Measurements from ENCODE around the gene ADPRS.
A peak's percentile ranks its signal among the peaks of the same experiment; 100 is the strongest.

Gene ADPRS

GRCh38 chr1:36128905-36129206 lies 40.2 kb downstream of the ADPRS start:
- H3K4me3 ChIP-seq (ENCODE audit: low read depth in 1 of 5, low read length in 5 of 5): no peak overlapping the region
- no peaks in the 10 kb centered on the region for H3K36me3 ChIP-seq (ENCODE audit: control insufficient read depth in 5 of 5, insufficient read depth in 5 of 5, low read length in 5 of 5)
- H3K9me3 ChIP-seq (ENCODE audit: control insufficient read depth in 5 of 5, low read length in 5 of 5): no peaks in the 10 kb centered on the region
- H3K27me3 ChIP-seq (ENCODE audit: control insufficient read depth in 5 of 5, insufficient read depth in 4 of 5, low read length in 5 of 5): peaks cover 3 to 20% (median 7%) of the 10 kb centered on the region in 5 donors
- no peak overlapping the region for H3K27ac ChIP-seq (ENCODE audit: low read depth, low read length)
- peak overlapping the region in 1 of 5 donors; percentile 10 for H3K9ac ChIP-seq (ENCODE audit: low read length in 5 of 5)
- H3K4me1 ChIP-seq (ENCODE audit: control insufficient read depth in 5 of 5, insufficient read depth in 5 of 5, low read length in 5 of 5): peaks cover 0 to 21% (median 10%) of the 10 kb centered on the region in 5 donors

GRCh38 chr1:36132029-36132428 lies 43.3 kb downstream of the ADPRS start:
- Histone ChIP-seq H3K4me3 (ENCODE audit: low read depth in 1 of 5, low read length in 5 of 5) (no peak overlapping the region), H3K27ac (ENCODE audit: low read depth, low read length) (no peak overlapping the region), H3K4me1 (ENCODE audit: control insufficient read depth in 5 of 5, insufficient read depth in 5 of 5, low read length in 5 of 5) (peaks cover 2 to 20% (median 13%) of the 10 kb centered on the region in 5 donors)

GRCh38 chr1:36133484-36133883 lies 44.8 kb downstream of the ADPRS start:
- H3K27me3 ChIP-seq (ENCODE audit: control insufficient read depth in 5 of 5, insufficient read depth in 4 of 5, low read length in 5 of 5): no peaks in the 10 kb centered on the region
- no peaks in the 10 kb centered on the region for H3K9me3 ChIP-seq (ENCODE audit: control insufficient read depth in 5 of 5, low read length in 5 of 5)
- H3K4me1 ChIP-seq (ENCODE audit: control insufficient read depth in 5 of 5, insufficient read depth in 5 of 5, low read length in 5 of 5): peaks cover 2 to 20% (median 13%) of the 10 kb centered on the region in 5 donors
- no peak overlapping the region for H3K27ac ChIP-seq (ENCODE audit: low read depth, low read length)
- H3K9ac ChIP-seq (ENCODE audit: low read length in 5 of 5): no peak overlapping the region
- no peak overlapping the region for H3K4me3 ChIP-seq (ENCODE audit: low read depth in 1 of 5, low read length in 5 of 5)
- peaks cover 0 to 27% (median 23%) of the 10 kb centered on the region in 5 donors for H3K36me3 ChIP-seq (ENCODE audit: control insufficient read depth in 5 of 5, insufficient read depth in 5 of 5, low read length in 5 of 5)

More at GRCh38 chr1:36132029-36132428, 43.3 kb downstream of the ADPRS start:
- no peaks in the 10 kb centered on the region for H3K27me3 ChIP-seq (ENCODE audit: control insufficient read depth in 5 of 5, insufficient read depth in 4 of 5, low read length in 5 of 5)
- no peaks in the 10 kb centered on the region for H3K9me3 ChIP-seq (ENCODE audit: control insufficient read depth in 5 of 5, low read length in 5 of 5)
- no peak overlapping the region for H3K9ac ChIP-seq (ENCODE audit: low read length in 5 of 5)
- peaks cover 0 to 12% (median 9%) of the 10 kb centered on the region in 5 donors for H3K36me3 ChIP-seq (ENCODE audit: control insufficient read depth in 5 of 5, insufficient read depth in 5 of 5, low read length in 5 of 5)

- Histone ChIP-seq H3K9ac (ENCODE audit: low read length in 5 of 5) (peak overlapping the region in 1 of 5 donors; percentile 35), H3K27ac (ENCODE audit: low read depth, low read length) (no peak overlapping the region), H3K9me3 (ENCODE audit: control insufficient read depth in 5 of 5, low read length in 5 of 5) (no peaks in the 10 kb centered on the region), H3K36me3 (ENCODE audit: control insufficient read depth in 5 of 5, insufficient read depth in 5 of 5, low read length in 5 of 5) (peaks cover 0 to 28% (median 26%) of the 10 kb centered on the region in 5 donors), H3K27me3 (ENCODE audit: control insufficient read depth in 5 of 5, insufficient read depth in 4 of 5, low read length in 5 of 5) (no peaks in the 10 kb centered on the region), H3K4me1 (ENCODE audit: control insufficient read depth in 5 of 5, insufficient read depth in 5 of 5, low read length in 5 of 5) (peaks cover 2 to 20% (median 13%) of the 10 kb centered on the region in 5 donors), H3K4me3 (ENCODE audit: low read depth in 1 of 5, low read length in 5 of 5) (no peak overlapping the region)
Observed at GRCh38 chr1:36134031-36134430, 45.3 kb downstream of the ADPRS start.

GRCh38 chr1:36134505-36135329 lies 46.0 kb downstream of the ADPRS start:
- Histone ChIP-seq H3K27me3 (ENCODE audit: control insufficient read depth in 5 of 5, insufficient read depth in 4 of 5, low read length in 5 of 5) (no peaks in the 10 kb centered on the region), H3K36me3 (ENCODE audit: control insufficient read depth in 5 of 5, insufficient read depth in 5 of 5, low read length in 5 of 5) (peaks cover 4 to 33% (median 30%) of the 10 kb centered on the region in 5 donors), H3K9me3 (ENCODE audit: control insufficient read depth in 5 of 5, low read length in 5 of 5) (no peaks in the 10 kb centered on the region), H3K4me3 (ENCODE audit: low read depth in 1 of 5, low read length in 5 of 5) (no peak overlapping the region), H3K9ac (ENCODE audit: low read length in 5 of 5) (peak overlapping the region in 1 of 5 donors; percentile 35), H3K27ac (ENCODE audit: low read depth, low read length) (peak overlapping the region; percentile 65), H3K4me1 (ENCODE audit: control insufficient read depth in 5 of 5, insufficient read depth in 5 of 5, low read length in 5 of 5) (peaks cover 2 to 20% (median 13%) of the 10 kb centered on the region in 5 donors)

- no peaks in the 10 kb centered on the region for H3K27me3 ChIP-seq (ENCODE audit: control insufficient read depth in 5 of 5, insufficient read depth in 4 of 5, low read length in 5 of 5)
- peaks cover 2 to 25% (median 13%) of the 10 kb centered on the region in 5 donors for H3K4me1 ChIP-seq (ENCODE audit: control insufficient read depth in 5 of 5, insufficient read depth in 5 of 5, low read length in 5 of 5)
- H3K9me3 ChIP-seq (ENCODE audit: control insufficient read depth in 5 of 5, low read length in 5 of 5): no peaks in the 10 kb centered on the region
- peak overlapping the region; percentile 65 for H3K27ac ChIP-seq (ENCODE audit: low read depth, low read length)
- H3K36me3 ChIP-seq (ENCODE audit: control insufficient read depth in 5 of 5, insufficient read depth in 5 of 5, low read length in 5 of 5): peaks cover 6 to 38% (median 34%) of the 10 kb centered on the region in 5 donors
- H3K9ac ChIP-seq (ENCODE audit: low read length in 5 of 5): peak overlapping the region in 1 of 5 donors; percentile 12
- H3K4me3 ChIP-seq (ENCODE audit: low read depth in 1 of 5, low read length in 5 of 5): no peak overlapping the region
Observed at GRCh38 chr1:36135330-36135667, 46.6 kb downstream of the ADPRS start.

GRCh38 chr1:36135796-36136195 lies 47.1 kb downstream of the ADPRS start:
- H3K9me3 ChIP-seq (ENCODE audit: control insufficient read depth in 5 of 5, low read length in 5 of 5): no peaks in the 10 kb centered on the region
- H3K27ac ChIP-seq (ENCODE audit: low read depth, low read length): peak overlapping the region; percentile 65
- H3K36me3 ChIP-seq (ENCODE audit: control insufficient read depth in 5 of 5, insufficient read depth in 5 of 5, low read length in 5 of 5): peaks cover 6 to 38% (median 34%) of the 10 kb centered on the region in 5 donors
- H3K27me3 ChIP-seq (ENCODE audit: control insufficient read depth in 5 of 5, insufficient read depth in 4 of 5, low read length in 5 of 5): no peaks in the 10 kb centered on the region
- H3K4me1 ChIP-seq (ENCODE audit: control insufficient read depth in 5 of 5, insufficient read depth in 5 of 5, low read length in 5 of 5): peaks cover 2 to 29% (median 15%) of the 10 kb centered on the region in 5 donors
- H3K4me3 ChIP-seq (ENCODE audit: low read depth in 1 of 5, low read length in 5 of 5): no peak overlapping the region
- peak overlapping the region in 2 of 5 donors; percentile 12 to 30 for H3K9ac ChIP-seq (ENCODE audit: low read length in 5 of 5)

GRCh38 chr1:36136535-36136934 lies 47.8 kb downstream of the ADPRS start:
- Histone ChIP-seq H3K4me1 (ENCODE audit: control insufficient read depth in 5 of 5, insufficient read depth in 5 of 5, low read length in 5 of 5) (peaks cover 2 to 29% (median 15%) of the 10 kb centered on the region in 5 donors), H3K27ac (ENCODE audit: low read depth, low read length) (peak overlapping the region; percentile 65), H3K9me3 (ENCODE audit: control insufficient read depth in 5 of 5, low read length in 5 of 5) (no peaks in the 10 kb centered on the region), H3K27me3 (ENCODE audit: control insufficient read depth in 5 of 5, insufficient read depth in 4 of 5, low read length in 5 of 5) (no peaks in the 10 kb centered on the region), H3K4me3 (ENCODE audit: low read depth in 1 of 5, low read length in 5 of 5) (no peak overlapping the region), H3K9ac (ENCODE audit: low read length in 5 of 5) (peak overlapping the region in 1 of 5 donors; percentile 44), H3K36me3 (ENCODE audit: control insufficient read depth in 5 of 5, insufficient read depth in 5 of 5, low read length in 5 of 5) (peaks cover 6 to 38% (median 34%) of the 10 kb centered on the region in 5 donors)

- Histone ChIP-seq H3K4me3 (ENCODE audit: low read depth in 1 of 5, low read length in 5 of 5) (no peak overlapping the region), H3K9me3 (ENCODE audit: control insufficient read depth in 5 of 5, low read length in 5 of 5) (no peaks in the 10 kb centered on the region), H3K27ac (ENCODE audit: low read depth, low read length) (peak overlapping the region; percentile 31), H3K9ac (ENCODE audit: low read length in 5 of 5) (peak overlapping the region in 2 of 5 donors; percentile 43 to 44), H3K36me3 (ENCODE audit: control insufficient read depth in 5 of 5, insufficient read depth in 5 of 5, low read length in 5 of 5) (peaks cover 6 to 38% (median 34%) of the 10 kb centered on the region in 5 donors), H3K4me1 (ENCODE audit: control insufficient read depth in 5 of 5, insufficient read depth in 5 of 5, low read length in 5 of 5) (peaks cover 4 to 31% (median 17%) of the 10 kb centered on the region in 5 donors), H3K27me3 (ENCODE audit: control insufficient read depth in 5 of 5, insufficient read depth in 4 of 5, low read length in 5 of 5) (no peaks in the 10 kb centered on the region)
Observed at GRCh38 chr1:36137226-36137625, 48.5 kb downstream of the ADPRS start.

- no peaks in the 10 kb centered on the region for H3K9me3 ChIP-seq (ENCODE audit: control insufficient read depth in 5 of 5, low read length in 5 of 5)
- H3K36me3 ChIP-seq (ENCODE audit: control insufficient read depth in 5 of 5, insufficient read depth in 5 of 5, low read length in 5 of 5): peaks cover 6 to 38% (median 34%) of the 10 kb centered on the region in 5 donors
- peaks cover 5 to 35% (median 19%) of the 10 kb centered on the region in 5 donors for H3K4me1 ChIP-seq (ENCODE audit: control insufficient read depth in 5 of 5, insufficient read depth in 5 of 5, low read length in 5 of 5)
- H3K4me3 ChIP-seq (ENCODE audit: low read depth in 1 of 5, low read length in 5 of 5): no peak overlapping the region
- H3K27ac ChIP-seq (ENCODE audit: low read depth, low read length): peak overlapping the region; percentile 31
- H3K9ac ChIP-seq (ENCODE audit: low read length in 5 of 5): no peak overlapping the region
- no peaks in the 10 kb centered on the region for H3K27me3 ChIP-seq (ENCODE audit: control insufficient read depth in 5 of 5, insufficient read depth in 4 of 5, low read length in 5 of 5)
Observed at GRCh38 chr1:36137776-36138175, 49.1 kb downstream of the ADPRS start.
